ENCODE results near the gene MTG2.

DNA sequence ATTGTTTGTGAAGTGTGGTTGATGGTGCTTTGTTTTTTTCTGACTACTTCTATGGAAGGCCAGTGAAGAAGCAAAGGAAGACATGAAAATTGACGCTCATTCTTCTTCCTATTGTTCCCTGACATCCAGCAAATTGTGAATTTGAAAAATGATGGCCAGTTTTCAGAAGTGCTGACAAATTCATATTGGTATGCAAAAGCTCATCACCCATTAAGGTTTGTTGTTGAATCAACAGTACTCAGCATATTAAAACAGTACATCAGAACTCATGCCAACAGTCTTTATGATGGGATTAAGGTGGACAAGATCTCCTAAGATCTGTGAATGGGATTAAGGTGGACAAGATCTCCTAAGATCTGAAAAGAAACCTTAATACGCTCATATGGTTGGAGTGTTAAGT, 1.0 kb upstream of the MTG2 start:
- TF ChIP-seq CTCF (IDR thresholded peaks at IDR 0.05) (no peak), POLR2A (IDR thresholded peaks at IDR 0.05) (no peak), EP300 (IDR thresholded peaks at IDR 0.05) (no peak), POLR2AphosphoS5 (IDR thresholded peaks at IDR 0.05) (no peak)
